ENCODE measurements around the gene PIAS2. TPM values are rescaled to one million over a fixed set of nuclear protein-coding genes. Genes with fewer than 3 reads are reported as not detected.

Gene PIAS2
- total and polyA plus RNA-seq, 9 of the 15 experiments (the other 6 are each of a cell fraction or from before 2014, with no cell fraction given): 2.9 to 23.9 (median 12.0) TPM

DNA sequence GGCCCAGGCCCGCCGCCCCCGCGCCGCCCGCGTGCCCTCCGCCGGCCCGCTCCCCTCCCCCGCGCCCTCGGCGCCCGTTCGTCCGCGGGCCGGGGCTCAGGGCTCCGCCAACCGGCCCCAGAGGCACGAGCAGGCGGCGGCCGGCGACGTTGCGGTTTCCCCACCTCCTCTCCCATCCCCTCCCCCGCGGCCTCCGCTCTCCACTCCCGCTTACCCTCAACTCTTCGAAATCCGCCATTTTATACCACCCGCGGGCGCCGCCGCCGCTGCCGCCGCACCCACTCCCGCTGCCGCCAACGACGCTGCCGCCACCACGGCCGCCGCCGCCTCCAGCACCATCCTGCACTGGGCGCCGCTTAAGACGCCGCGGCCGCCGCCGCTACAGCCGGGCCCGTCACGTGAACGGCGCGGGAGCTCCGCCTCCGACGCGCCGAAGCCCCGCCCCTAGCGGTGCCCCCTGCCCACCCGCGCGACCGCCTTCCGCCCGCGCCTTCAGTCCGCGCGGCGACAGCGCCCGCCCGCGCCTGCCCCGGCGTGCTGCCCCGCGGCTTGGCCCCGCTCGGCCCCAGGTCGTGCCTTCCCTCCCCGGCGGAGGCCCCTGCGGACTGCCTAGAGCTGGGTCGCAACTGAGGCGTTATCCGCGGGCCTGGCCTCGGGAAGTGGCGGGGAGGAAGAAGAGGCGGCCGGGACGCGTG, at the start of gene PIAS2, which contains the start of gene KATNAL2 (continued):
- TF ChIP-seq, protein P1, sequence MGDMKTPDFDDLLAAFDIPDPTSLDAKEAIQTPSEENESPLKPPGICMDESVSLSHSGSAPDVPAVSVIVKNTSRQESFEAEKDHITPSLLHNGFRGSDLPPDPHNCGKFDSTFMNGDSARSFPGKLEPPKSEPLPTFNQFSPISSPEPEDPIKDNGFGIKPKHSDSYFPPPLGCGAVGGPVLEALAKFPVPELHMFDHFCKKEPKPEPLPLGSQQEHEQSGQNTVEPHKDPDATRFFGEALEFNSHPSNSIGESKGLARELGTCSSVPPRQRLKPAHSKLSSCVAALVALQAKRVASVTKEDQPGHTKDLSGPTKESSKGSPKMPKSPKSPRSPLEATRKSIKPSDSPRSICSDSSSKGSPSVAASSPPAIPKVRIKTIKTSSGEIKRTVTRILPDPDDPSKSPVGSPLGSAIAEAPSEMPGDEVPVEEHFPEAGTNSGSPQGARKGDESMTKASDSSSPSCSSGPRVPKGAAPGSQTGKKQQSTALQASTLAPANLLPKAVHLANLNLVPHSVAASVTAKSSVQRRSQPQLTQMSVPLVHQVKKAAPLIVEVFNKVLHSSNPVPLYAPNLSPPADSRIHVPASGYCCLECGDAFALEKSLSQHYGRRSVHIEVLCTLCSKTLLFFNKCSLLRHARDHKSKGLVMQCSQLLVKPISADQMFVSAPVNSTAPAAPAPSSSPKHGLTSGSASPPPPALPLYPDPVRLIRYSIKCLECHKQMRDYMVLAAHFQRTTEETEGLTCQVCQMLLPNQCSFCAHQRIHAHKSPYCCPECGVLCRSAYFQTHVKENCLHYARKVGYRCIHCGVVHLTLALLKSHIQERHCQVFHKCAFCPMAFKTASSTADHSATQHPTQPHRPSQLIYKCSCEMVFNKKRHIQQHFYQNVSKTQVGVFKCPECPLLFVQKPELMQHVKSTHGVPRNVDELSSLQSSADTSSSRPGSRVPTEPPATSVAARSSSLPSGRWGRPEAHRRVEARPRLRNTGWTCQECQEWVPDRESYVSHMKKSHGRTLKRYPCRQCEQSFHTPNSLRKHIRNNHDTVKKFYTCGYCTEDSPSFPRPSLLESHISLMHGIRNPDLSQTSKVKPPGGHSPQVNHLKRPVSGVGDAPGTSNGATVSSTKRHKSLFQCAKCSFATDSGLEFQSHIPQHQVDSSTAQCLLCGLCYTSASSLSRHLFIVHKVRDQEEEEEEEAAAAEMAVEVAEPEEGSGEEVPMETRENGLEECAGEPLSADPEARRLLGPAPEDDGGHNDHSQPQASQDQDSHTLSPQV (IDR thresholded peaks at IDR 0.05): no peak
- TF ChIP-seq, protein P2, sequence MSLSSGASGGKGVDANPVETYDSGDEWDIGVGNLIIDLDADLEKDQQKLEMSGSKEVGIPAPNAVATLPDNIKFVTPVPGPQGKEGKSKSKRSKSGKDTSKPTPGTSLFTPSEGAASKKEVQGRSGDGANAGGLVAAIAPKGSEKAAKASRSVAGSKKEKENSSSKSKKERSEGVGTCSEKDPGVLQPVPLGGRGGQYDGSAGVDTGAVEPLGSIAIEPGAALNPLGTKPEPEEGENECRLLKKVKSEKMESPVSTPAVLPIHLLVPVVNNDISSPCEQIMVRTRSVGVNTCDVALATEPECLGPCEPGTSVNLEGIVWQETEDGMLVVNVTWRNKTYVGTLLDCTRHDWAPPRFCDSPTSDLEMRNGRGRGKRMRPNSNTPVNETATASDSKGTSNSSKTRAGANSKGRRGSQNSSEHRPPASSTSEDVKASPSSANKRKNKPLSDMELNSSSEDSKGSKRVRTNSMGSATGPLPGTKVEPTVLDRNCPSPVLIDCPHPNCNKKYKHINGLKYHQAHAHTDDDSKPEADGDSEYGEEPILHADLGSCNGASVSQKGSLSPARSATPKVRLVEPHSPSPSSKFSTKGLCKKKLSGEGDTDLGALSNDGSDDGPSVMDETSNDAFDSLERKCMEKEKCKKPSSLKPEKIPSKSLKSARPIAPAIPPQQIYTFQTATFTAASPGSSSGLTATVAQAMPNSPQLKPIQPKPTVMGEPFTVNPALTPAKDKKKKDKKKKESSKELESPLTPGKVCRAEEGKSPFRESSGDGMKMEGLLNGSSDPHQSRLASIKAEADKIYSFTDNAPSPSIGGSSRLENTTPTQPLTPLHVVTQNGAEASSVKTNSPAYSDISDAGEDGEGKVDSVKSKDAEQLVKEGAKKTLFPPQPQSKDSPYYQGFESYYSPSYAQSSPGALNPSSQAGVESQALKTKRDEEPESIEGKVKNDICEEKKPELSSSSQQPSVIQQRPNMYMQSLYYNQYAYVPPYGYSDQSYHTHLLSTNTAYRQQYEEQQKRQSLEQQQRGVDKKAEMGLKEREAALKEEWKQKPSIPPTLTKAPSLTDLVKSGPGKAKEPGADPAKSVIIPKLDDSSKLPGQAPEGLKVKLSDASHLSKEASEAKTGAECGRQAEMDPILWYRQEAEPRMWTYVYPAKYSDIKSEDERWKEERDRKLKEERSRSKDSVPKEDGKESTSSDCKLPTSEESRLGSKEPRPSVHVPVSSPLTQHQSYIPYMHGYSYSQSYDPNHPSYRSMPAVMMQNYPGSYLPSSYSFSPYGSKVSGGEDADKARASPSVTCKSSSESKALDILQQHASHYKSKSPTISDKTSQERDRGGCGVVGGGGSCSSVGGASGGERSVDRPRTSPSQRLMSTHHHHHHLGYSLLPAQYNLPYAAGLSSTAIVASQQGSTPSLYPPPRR (CRISPR knock-in tag; IDR thresholded peaks at IDR 0.05; ENCODE audit: borderline replicate concordance): no peak
- TF ChIP-seq, protein P3, sequence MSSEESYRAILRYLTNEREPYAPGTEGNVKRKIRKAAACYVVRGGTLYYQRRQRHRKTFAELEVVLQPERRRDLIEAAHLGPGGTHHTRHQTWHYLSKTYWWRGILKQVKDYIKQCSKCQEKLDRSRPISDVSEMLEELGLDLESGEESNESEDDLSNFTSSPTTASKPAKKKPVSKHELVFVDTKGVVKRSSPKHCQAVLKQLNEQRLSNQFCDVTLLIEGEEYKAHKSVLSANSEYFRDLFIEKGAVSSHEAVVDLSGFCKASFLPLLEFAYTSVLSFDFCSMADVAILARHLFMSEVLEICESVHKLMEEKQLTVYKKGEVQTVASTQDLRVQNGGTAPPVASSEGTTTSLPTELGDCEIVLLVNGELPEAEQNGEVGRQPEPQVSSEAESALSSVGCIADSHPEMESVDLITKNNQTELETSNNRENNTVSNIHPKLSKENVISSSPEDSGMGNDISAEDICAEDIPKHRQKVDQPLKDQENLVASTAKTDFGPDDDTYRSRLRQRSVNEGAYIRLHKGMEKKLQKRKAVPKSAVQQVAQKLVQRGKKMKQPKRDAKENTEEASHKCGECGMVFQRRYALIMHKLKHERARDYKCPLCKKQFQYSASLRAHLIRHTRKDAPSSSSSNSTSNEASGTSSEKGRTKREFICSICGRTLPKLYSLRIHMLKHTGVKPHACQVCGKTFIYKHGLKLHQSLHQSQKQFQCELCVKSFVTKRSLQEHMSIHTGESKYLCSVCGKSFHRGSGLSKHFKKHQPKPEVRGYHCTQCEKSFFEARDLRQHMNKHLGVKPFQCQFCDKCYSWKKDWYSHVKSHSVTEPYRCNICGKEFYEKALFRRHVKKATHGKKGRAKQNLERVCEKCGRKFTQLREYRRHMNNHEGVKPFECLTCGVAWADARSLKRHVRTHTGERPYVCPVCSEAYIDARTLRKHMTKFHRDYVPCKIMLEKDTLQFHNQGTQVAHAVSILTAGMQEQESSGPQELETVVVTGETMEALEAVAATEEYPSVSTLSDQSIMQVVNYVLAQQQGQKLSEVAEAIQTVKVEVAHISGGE (CRISPR knock-in tag; IDR thresholded peaks at IDR 0.05): no peak
- no peak for TF ChIP-seq ZFP1 (CRISPR knock-in tag; IDR thresholded peaks at IDR 0.05)
- TF ChIP-seq BRCA1 (IDR thresholded peaks at IDR 0.05): no peak
- no peak for TF ChIP-seq BRCA1 (CRISPR knock-in tag; IDR thresholded peaks at IDR 0.05)
- TF ChIP-seq, protein P4, sequence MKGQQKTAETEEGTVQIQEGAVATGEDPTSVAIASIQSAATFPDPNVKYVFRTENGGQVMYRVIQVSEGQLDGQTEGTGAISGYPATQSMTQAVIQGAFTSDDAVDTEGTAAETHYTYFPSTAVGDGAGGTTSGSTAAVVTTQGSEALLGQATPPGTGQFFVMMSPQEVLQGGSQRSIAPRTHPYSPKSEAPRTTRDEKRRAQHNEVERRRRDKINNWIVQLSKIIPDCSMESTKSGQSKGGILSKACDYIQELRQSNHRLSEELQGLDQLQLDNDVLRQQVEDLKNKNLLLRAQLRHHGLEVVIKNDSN (CRISPR knock-in tag; IDR thresholded peaks at IDR 0.05): peak; percentile 57
- peak; percentile 39 for TF ChIP-seq CCNT2 (IDR thresholded peaks at IDR 0.05; ENCODE audit: borderline replicate concordance, extremely low read depth, insufficient read length, low read depth, low read length)
- no peak for TF ChIP-seq ESRRB (CRISPR knock-in tag; IDR thresholded peaks at IDR 0.05; ENCODE audit: borderline replicate concordance)
- no peak for TF ChIP-seq DNMT1 (IDR thresholded peaks at IDR 0.05)
- TF ChIP-seq NELFE (IDR thresholded peaks at IDR 0.05; ENCODE audit: insufficient read depth, insufficient read length): no peak
- no peak for TF ChIP-seq TRIM28 (IDR thresholded peaks at IDR 0.05)
- TF ChIP-seq SETDB1 (IDR thresholded peaks at IDR 0.05; ENCODE audit: low read length): no peak
- no peak for TF ChIP-seq BRD4 (IDR thresholded peaks at IDR 0.05)
